Measurements from ENCODE around the gene SLC6A7.

The SLC6A7 gene

GRCh38 chr5:150190503-150190979, 679 bp downstream of the SLC6A7 start:
- no peak for DNase-seq (ENCODE audit: low read depth in 2 of 2)

DNA sequence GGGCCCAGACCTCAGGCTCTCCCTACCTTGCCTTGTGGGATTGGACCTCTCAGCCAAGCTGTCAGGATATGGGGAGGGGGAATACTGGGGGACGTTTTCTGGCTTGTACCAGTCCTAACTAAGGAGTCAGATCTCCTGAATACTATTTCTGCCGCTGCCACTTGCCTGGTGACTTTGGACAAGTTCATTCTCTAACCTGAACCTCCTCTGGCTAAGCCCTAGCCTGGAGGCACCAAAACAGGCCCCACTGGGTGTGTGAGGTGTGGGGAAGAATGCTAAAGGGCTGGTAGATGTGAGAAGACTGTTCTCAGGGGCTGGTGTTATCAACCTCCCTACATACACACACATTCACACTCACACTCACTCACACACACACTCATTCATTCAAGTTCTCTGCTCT, 1.1 kb downstream of the SLC6A7 start:
- no peak for DNase-seq (ENCODE audit: low read depth in 2 of 2)

- no peak for DNase-seq (ENCODE audit: low read depth in 2 of 2)
These were observed 2.6 kb downstream of the SLC6A7 start for GRCh38 chr5:150192462-150192861.

DNA sequence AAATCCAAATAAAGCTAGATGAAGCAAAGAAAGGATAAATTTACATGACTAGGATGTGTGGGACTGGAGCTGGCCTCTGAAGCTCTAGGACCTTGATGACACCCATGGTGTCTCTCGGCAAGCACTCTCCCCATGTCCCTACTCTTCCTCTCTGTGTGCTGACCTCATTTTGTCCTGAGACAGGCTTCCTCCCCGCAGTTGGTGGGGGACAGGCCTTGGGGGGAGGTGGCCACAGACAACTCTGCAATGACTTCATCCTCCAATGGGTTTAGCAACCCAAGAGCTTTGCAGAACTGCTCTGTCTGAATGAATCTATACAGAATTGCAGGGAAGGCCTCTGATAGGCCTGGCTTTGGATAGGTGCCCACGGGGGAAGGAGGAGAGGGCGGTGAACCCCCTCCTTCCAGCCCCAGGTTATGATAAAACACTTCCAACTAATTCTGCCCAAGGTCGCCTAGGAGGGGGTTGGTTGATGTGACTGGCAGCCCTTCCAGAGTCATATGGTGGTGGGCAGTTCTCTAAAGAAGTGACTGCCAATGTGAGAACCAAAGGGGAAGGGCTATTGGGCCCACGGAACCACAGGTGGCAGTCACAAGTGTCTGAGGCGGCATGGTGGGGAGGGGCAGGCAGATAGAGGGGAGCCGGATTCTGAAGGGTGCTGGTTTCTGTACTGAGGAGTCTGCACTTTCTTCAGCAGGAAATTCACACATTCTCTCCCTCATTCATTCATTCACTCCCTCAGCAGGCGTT, 6.0 kb downstream of the SLC6A7 start:
- no peak for DNase-seq (ENCODE audit: low read depth in 2 of 2)

DNA sequence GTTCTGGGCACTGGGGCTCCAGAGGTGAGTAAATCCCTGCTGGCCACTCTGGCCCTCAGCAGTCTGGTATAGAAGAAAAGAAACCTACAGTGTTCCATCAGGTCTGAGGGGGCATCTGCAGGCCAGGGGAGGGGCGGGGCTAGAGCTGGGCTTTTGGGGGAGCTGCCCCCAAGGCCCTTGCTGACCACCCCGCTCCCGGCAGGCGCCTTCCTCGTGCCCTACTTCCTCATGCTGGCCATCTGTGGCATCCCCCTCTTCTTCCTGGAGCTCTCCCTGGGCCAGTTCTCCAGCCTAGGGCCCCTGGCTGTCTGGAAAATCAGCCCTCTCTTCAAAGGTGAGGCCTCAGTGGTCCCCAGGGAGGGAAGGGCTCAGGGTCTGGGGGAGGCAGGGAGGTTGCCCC, 6.7 kb downstream of the SLC6A7 start:
- no peak for DNase-seq (ENCODE audit: low read depth in 2 of 2)

DNA sequence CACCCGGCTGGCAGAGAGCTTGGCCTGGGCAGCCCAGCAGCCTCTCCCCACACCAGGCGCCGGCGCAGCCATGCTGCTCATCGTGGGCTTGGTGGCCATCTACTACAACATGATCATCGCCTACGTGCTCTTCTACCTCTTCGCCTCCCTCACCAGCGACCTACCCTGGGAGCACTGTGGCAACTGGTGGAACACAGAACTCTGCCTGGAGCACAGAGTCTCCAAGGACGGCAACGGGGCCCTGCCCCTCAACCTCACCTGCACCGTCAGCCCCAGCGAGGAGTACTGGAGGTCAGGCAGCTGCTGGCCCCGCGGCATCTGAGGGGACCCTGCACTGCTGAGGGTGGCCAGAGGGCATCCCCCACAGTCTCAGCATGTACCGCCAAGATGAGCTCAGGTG, 7.1 kb downstream of the SLC6A7 start:
- DNase-seq (ENCODE audit: low read depth in 2 of 2), result no peak

GRCh38 chr5:150197476-150197875, 7.6 kb downstream of the SLC6A7 start:
- DNase-seq (ENCODE audit: low read depth in 2 of 2), result no peak

GRCh38 chr5:150202501-150202900, 12.6 kb downstream of the SLC6A7 start:
- DNase-seq (ENCODE audit: low read depth in 2 of 2), result no peak

DNA sequence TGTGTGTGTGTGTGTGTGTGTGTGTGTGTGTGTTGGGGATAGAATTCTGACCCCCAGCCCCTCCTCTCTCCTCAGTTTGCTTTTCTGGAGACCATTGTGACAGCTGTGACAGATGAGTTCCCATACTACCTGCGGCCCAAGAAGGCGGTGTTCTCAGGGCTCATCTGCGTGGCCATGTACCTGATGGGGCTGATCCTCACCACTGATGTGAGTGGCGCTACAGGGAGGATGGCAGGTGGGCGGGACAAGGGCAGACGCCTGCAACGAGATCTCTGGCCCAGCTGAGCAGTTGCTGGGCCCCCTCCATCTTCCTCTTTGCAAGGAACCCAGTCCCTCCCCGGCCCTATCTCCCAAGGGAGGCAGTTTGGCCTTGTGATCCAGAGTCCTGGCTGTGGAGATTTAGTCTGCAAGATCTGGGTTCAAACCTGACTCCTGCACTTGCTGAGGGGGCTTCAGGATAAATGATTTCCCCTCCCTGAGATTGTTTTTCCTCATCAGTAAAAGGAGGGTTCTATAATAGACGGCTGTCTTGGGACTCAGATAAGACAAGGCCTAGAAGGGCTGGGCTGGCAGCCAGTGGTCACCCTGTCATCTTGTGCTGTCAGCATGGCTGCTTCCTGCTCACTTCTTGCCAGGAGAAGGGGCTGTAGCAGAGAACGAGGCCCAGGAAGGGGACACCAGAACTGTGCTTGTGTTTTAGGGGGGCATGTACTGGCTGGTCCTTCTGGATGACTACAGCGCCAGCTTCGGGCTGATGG, 14.1 kb downstream of the SLC6A7 start:
- no peak for DNase-seq (ENCODE audit: low read depth in 2 of 2)

GRCh38 chr5:150204590-150204960, 14.7 kb downstream of the SLC6A7 start:
- no peak for DNase-seq (ENCODE audit: low read depth in 2 of 2)

DNA sequence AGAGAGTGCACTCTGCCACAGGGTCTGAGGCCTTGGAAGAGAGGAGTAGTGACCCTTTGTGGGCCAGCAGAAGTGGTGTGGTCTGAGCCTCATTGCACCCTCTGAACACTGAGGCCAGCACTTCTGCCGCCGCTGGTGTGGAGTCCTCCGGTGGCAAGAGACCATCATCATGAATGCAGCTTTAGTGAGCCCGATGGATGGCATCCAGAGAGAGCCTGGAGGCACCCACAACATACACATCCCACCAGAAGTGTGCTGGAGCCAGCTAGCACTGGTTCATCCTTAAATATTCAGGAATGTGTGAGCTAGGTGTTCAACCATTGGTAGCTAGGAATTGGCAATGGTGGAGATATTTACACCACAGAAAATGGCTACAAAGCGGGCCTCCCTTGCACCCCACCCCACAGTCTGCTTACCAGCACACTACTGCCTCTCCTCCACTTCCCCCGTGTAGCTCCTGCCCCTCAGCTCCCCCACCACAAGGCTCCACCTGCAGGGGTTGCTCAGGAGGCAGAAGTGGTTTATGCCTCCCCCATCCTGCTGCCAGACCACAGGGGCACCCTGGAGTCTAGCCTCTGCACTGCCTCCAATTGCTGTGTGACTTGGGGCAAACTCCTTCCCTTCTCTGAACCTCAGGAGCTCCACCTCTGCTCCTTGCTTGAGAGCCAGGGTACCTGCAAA, 16.4 kb downstream of the SLC6A7 start:
- DNase-seq (ENCODE audit: low read depth in 2 of 2), result no peak

DNA sequence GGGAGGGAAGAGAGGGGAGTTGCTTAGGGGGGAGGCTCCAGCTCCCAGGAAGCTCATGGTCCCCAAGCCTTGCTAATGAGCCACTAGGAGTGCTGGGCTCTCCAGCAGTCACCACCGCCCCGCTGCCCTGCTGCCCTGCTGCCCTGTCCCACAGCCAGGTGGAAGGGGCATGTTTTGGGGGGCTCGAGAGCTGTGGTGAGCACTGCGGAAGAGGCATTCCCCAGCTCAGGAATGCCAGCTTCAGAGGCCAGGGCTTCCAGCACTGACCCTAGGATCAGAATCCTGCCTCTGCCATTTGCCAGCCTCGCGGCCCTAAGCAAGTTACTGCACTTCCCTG, 16.9 kb downstream of the SLC6A7 start:
- DNase-seq (ENCODE audit: low read depth in 2 of 2), result no peak

GRCh38 chr5:150208187-150209098, 18.6 kb downstream of the SLC6A7 start:
- DNase-seq (ENCODE audit: low read depth in 2 of 2), result no peak

GRCh38 chr5:150209099-150209635, 19.3 kb downstream of the SLC6A7 start:
- peak in 1 of 2 donors; percentile 7 for DNase-seq (ENCODE audit: low read depth in 2 of 2)

GRCh38 chr5:150210644-150211043, 20.8 kb downstream of the SLC6A7 start:
- DNase-seq (ENCODE audit: low read depth in 2 of 2), result no peak

DNA sequence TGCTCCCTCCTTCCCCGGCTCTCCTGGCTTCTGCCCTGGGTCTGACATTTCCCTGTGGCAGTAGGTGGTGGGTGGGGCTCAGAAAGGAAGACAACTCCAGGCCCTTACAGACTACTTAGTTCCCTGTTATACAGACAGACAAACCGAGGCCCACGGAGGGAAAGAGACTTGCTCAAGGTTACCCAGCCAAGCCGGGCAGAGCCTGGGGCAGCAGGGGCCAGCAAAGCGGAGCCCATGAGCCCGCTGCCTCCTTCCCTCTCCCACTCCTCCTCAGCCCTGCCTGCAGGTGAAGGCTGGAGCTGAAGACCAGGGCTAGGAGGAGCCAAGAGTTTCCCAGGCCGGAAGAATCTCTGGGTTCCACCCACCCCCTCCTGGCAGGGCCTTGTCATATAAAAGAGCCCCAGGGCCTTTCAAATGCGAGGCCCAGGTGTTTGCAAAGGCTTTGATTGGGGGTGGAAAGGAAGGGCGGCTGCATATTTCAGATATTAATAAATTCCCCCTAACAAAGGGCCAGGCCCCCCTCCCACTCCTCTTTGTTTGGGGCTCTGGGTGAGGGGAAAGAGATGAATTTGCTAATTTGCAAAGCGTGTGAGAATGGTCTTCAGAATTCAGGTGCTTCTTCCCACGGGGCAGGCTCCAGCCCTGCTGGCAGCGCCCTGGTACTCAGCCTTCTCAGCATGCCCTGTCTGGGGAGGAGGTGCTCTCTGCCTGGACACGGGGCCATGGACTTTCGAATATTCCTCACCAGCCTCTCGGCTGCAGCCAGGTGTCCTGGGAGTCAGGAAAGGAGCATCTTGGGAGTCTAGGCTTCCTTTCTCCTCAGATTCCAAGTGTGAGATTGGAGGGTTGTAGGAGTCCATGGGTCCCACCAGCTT, 21.5 kb downstream of the SLC6A7 start:
- no peak for DNase-seq (ENCODE audit: low read depth in 2 of 2)

GRCh38 chr5:150213530-150213929, 23.7 kb downstream of the SLC6A7 start:
- DNase-seq (ENCODE audit: low read depth in 2 of 2), result no peak

- DNase-seq (ENCODE audit: low read depth in 2 of 2), result no peak
These were observed 24.4 kb downstream of the SLC6A7 start for GRCh38 chr5:150214289-150214688.

GRCh38 chr5:150215979-150216944, 26.4 kb downstream of the SLC6A7 start:
- no peak for DNase-seq (ENCODE audit: low read depth in 2 of 2)
